Trophoblast cell (in vitro differentiated cells and primary cell): ENCODE measurements around the gene B4GALNT4.
"Not testable (repeated sequence)": the region's sequence is repeated elsewhere in the genome, so short reads cannot be mapped to it uniquely, and the experiment has no call there.

Experiments
- DNase-seq, 2 donors: peaks; one replicate each; pipeline ENCODE4 v3.0.0-alpha.2; 2016
- H2AFZ ChIP-seq: 2 replicates; pipeline ENCODE4 v1.6.1; 2013; ENCODE audit warnings: low read length, moderate library complexity, mild to moderate bottlenecking; ENCODE audit not compliant: insufficient read depth, poor library complexity
- H2AK5ac ChIP-seq: 2 replicates; pipeline ENCODE4 v1.6.1; 2013; ENCODE audit warnings: mild to moderate bottlenecking, low read length
- H2BK120ac ChIP-seq: 2 replicates; pipeline ENCODE4 v1.6.1; 2013; ENCODE audit warnings: low read length, mild to moderate bottlenecking, moderate library complexity; ENCODE audit not compliant: insufficient read depth, poor library complexity
- H2BK12ac ChIP-seq: 2 replicates; pipeline ENCODE4 v1.6.1; 2013; ENCODE audit warnings: mild to moderate bottlenecking, low read length, moderate library complexity
- H2BK5ac ChIP-seq: 2 replicates; pipeline ENCODE4 v1.6.1; 2013; ENCODE audit warnings: low read length, low read depth, moderate library complexity, mild to moderate bottlenecking; ENCODE audit not compliant: poor library complexity
- H3K14ac ChIP-seq: 2 replicates; pipeline ENCODE4 v1.6.1; 2013; ENCODE audit warnings: mild to moderate bottlenecking, low read length
- H3K18ac ChIP-seq: 2 replicates; pipeline ENCODE4 v1.6.1; 2013; ENCODE audit warnings: mild to moderate bottlenecking, low read length
- H3K23ac ChIP-seq: 2 replicates; pipeline ENCODE4 v1.6.1; 2013; ENCODE audit warnings: low read length
- H3K27ac ChIP-seq: 2 replicates; pipeline ENCODE4 v1.5.1; 2013; ENCODE audit warnings: low read depth, mild to moderate bottlenecking, inconsistent platforms, low read length, moderate library complexity
- H3K27me3 ChIP-seq: 2 replicates; pipeline ENCODE4 v1.6.1; 2013; ENCODE audit warnings: inconsistent platforms, mild to moderate bottlenecking, low read length, moderate library complexity; ENCODE audit not compliant: insufficient read depth
- H3K36me3 ChIP-seq, 2 experiments: 1 replicate in 1 of 2; 2 replicates in 1 of 2; pipeline ENCODE4 v1.6.1; 2013; ENCODE audit warnings: low read length in 2 of 2, mild to moderate bottlenecking in 2 of 2, moderate library complexity in 1 of 2; ENCODE audit not compliant: insufficient read depth in 2 of 2, control insufficient read depth in 1 of 2
- H3K4ac ChIP-seq: 2 replicates; pipeline ENCODE4 v1.6.1; 2013; ENCODE audit warnings: low read depth, mild to moderate bottlenecking, low read length, moderate library complexity
- H3K4me1 ChIP-seq, 2 experiments: 1 replicate in 1 of 2; 2 replicates in 1 of 2; pipeline ENCODE4 v1.6.1; 2013; ENCODE audit warnings: low read length in 2 of 2, mild to moderate bottlenecking in 2 of 2, moderate library complexity in 1 of 2; ENCODE audit not compliant: insufficient read depth in 2 of 2, control insufficient read depth in 1 of 2
- H3K4me2 ChIP-seq: 2 replicates; pipeline ENCODE4 v1.6.1; 2013; ENCODE audit warnings: inconsistent platforms, mild to moderate bottlenecking, low read length, moderate library complexity
- H3K4me3 ChIP-seq: 2 replicates; pipeline ENCODE4 v1.5.1; 2013; ENCODE audit warnings: mild to moderate bottlenecking, low read depth, low read length, inconsistent platforms
- H3K79me1 ChIP-seq: one replicate; pipeline ENCODE4 v1.6.1; 2013; ENCODE audit warnings: low read length
- H3K79me2 ChIP-seq: 2 replicates; pipeline ENCODE4 v1.6.1; 2013; ENCODE audit warnings: low read length, mild to moderate bottlenecking; ENCODE audit not compliant: control insufficient read depth, insufficient read depth, poor library complexity
- H3K9ac ChIP-seq: 2 replicates; pipeline ENCODE4 v1.6.1; 2013; ENCODE audit warnings: mild to moderate bottlenecking, low read length
- H3K9me3 ChIP-seq: 2 replicates; pipeline ENCODE4 v1.6.1; 2013; ENCODE audit warnings: low read depth, mild to moderate bottlenecking, control low read depth, inconsistent platforms, low read length; ENCODE audit not compliant: insufficient read depth
- H4K12ac ChIP-seq: 2 replicates; pipeline ENCODE4 v1.6.1; 2013; ENCODE audit warnings: low read depth, mild to moderate bottlenecking, low read length, moderate library complexity
- H4K8ac ChIP-seq: 2 replicates; pipeline ENCODE4 v1.6.1; 2013; ENCODE audit warnings: low read depth, mild to moderate bottlenecking, low read length, moderate library complexity
- H4K91ac ChIP-seq: one replicate; pipeline ENCODE4 v1.6.1; 2013; ENCODE audit warnings: low read depth, mild to moderate bottlenecking, low read length, moderate library complexity
- WGBS: extraction: QIAGEN DNeasy Blood & Tissue Kit; methylation state at CpG from one replicate; pipeline ENCODE4 v1.1.7; 2013; ENCODE audit warnings: missing lambda C conversion rate; ENCODE audit not compliant: insufficient read length, insufficient coverage; ENCODE audit errors: extremely low coverage; 5-methylcytosine and 5-hydroxymethylcytosine counted together

Gene B4GALNT4

DNA sequence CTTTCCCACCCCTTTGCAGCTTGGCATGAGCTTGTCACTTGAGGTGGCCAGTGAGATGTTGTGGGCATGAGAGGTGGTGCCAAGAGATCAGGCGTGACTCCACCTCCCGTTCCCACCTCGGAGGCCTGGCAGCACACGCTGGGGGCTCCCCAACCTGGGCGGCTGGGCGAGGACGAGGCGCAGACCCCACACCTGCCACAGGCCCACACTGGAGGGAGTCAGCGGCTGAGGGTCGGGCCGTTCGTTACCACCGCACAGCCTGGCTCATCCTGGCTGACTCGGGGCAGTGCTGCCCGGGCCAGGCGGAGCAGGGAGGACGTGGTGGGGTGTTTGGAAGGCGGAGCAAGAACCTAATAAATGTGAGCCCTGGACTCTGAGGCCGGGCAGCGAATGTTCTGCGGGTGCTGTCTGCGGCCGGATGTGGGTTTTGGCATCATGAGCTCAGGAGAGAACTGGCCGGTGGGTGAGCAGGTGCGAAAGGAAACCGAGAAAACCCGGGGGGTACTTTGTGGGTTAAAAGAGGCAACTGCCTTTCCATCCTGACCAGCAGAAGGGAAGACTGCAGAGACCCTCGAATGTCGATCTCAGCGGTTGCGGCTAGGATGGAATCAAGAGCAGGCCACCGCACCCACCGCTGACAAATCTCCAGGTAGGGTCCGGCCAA lies 38.5 kb upstream of the B4GALNT4 start:
- no peak overlapping the region for H3K9ac ChIP-seq
- peaks cover 13% of the 10 kb centered on the region for H3K9me3 ChIP-seq
- H3K79me1 ChIP-seq: no peaks in the 10 kb centered on the region
- no peak overlapping the region for H2BK12ac ChIP-seq
- H3K4me1 ChIP-seq: peaks cover 8 to 9% of the 10 kb centered on the region in 2 experiments
- H4K91ac ChIP-seq: no peak overlapping the region
- no peak overlapping the region for H3K4me2 ChIP-seq
- H4K8ac ChIP-seq: no peak overlapping the region
- no peak overlapping the region for H2AK5ac ChIP-seq
- no peak overlapping the region for H3K4ac ChIP-seq
- DNase-seq: no peak
- no peak overlapping the region for H2BK120ac ChIP-seq
- H3K36me3 ChIP-seq: no peaks in the 10 kb centered on the region
- no peak overlapping the region for H3K27ac ChIP-seq
- no peak overlapping the region for H3K4me3 ChIP-seq
- no peak overlapping the region for H3K14ac ChIP-seq
- H2AFZ ChIP-seq: no peak overlapping the region
- H4K12ac ChIP-seq: no peak overlapping the region
- no peak overlapping the region for H2BK5ac ChIP-seq
- H3K27me3 ChIP-seq: no peaks in the 10 kb centered on the region
- no peak overlapping the region for H3K23ac ChIP-seq
- H3K79me2 ChIP-seq: no peaks in the 10 kb centered on the region
- no CpG with 5 or more reads among the region's 34 CpGs for WGBS
- no peak overlapping the region for H3K18ac ChIP-seq

DNA sequence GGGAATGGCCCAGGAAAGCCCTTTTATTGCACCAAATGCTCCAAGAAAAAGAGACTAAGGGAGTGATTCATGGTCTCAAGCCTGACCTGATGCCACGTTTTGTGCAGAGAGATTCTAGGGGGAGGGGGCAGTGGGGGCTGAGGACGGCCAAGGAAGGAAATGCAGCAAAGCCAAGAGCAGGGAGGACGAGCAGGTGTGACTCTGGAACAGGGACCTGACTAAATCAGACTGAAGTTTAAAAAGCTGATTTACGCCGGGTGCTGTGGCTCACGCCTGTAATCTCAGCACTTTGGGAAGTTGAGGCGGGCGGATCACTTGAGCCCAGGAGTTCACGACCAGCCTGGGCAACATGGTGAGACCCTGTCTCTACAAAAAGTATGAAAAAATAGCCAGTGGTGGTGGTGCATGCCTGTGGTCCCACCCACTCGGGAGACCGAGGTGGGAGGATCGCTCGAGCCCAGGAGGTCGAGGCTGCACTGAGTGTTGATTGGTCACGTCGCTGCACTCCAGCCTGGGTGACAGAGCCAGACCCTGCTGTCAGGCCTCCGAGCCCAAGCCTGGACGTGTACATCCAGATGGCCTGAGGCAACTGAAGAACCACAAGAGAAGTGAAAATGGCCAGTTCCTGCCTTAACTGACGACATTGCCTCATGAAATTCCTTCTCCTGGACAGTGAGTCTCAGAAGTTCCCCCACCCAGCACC lies 37.8 kb upstream of the B4GALNT4 start:
- H3K9me3 ChIP-seq: peaks cover 13% of the 10 kb centered on the region
- no CpG with 5 or more reads among the region's 19 CpGs for WGBS
- no peaks in the 10 kb centered on the region for H3K36me3 ChIP-seq
- no peak overlapping the region for H3K4me2 ChIP-seq
- no peak overlapping the region for H2BK12ac ChIP-seq
- no peak overlapping the region for H3K14ac ChIP-seq
- H2BK120ac ChIP-seq: no peak overlapping the region
- no peak overlapping the region for H3K18ac ChIP-seq
- no peak overlapping the region for H3K4ac ChIP-seq
- H3K79me1 ChIP-seq: no peaks in the 10 kb centered on the region
- no peak overlapping the region for H4K12ac ChIP-seq
- H4K91ac ChIP-seq: no peak overlapping the region
- no peak overlapping the region for H3K9ac ChIP-seq
- no peak overlapping the region for H3K23ac ChIP-seq
- no peak overlapping the region for H3K27ac ChIP-seq
- no peak overlapping the region for H3K4me3 ChIP-seq
- H3K4me1 ChIP-seq: peaks cover 8 to 9% of the 10 kb centered on the region in 2 experiments
- no peaks in the 10 kb centered on the region for H3K27me3 ChIP-seq
- no peak overlapping the region for H2AK5ac ChIP-seq
- no peak overlapping the region for H2AFZ ChIP-seq
- no peak for DNase-seq
- H2BK5ac ChIP-seq: no peak overlapping the region
- H3K79me2 ChIP-seq: no peaks in the 10 kb centered on the region
- H4K8ac ChIP-seq: no peak overlapping the region

DNA sequence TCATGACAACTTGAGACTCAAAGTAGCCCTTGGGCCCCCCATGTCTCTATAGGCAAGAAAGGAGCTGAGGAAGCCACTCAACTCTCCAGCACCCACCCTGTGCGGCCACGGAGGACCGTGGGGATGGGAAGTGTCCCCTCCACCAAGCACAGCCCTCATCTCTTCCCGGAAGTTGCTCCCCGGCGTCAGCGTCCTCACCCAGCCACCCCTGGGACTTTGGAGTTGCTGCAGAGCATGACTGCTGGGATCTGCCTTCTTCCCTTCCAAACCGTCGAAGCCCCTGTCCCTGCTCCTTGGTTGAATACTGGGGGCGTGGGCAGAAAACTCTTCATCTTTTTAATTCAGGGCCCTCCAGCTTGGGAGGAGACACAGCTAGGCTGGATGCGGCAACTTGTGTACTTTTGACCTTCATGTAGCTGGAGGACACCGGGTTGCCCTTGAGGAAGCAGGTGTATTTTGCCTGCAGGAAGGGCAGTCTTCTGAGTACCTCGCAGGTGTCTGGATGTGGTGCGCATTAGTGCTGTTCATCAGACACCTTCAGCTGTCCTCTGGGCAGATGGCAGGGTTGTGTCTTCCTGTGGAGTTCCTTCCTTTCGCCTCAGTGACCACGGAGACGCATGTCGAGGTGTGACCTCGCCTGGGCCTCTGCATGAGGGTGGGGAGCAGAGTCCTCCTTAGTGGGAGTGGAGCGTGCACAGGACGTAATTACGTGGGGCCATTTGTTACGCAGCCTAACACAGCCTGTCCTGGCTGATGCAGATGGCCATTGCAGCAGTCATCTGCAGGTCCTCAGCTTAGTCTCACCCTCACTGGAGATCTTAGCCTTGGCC lies 36.4 kb upstream of the B4GALNT4 start:
- Histone ChIP-seq H3K4me1 (peaks cover 8 to 9% of the 10 kb centered on the region in 2 experiments), H3K23ac (no peak overlapping the region), H3K9ac (no peak overlapping the region), H2AK5ac (no peak overlapping the region), H2BK12ac (no peak overlapping the region), H4K8ac (no peak overlapping the region), H3K27me3 (no peaks in the 10 kb centered on the region), H3K79me1 (no peaks in the 10 kb centered on the region), H3K79me2 (no peaks in the 10 kb centered on the region), H3K4ac (no peak overlapping the region), H3K27ac (no peak overlapping the region), H2AFZ (no peak overlapping the region), H4K12ac (no peak overlapping the region), H3K14ac (no peak overlapping the region), H3K4me2 (no peak overlapping the region), H3K4me3 (no peak overlapping the region), H2BK120ac (no peak overlapping the region), H3K36me3 (no peaks in the 10 kb centered on the region), H3K18ac (no peak overlapping the region), H2BK5ac (no peak overlapping the region), H4K91ac (no peak overlapping the region), H3K9me3 (peaks cover 13% of the 10 kb centered on the region)
- no peak for DNase-seq
- no CpG with 5 or more reads among the region's 23 CpGs for WGBS

DNA sequence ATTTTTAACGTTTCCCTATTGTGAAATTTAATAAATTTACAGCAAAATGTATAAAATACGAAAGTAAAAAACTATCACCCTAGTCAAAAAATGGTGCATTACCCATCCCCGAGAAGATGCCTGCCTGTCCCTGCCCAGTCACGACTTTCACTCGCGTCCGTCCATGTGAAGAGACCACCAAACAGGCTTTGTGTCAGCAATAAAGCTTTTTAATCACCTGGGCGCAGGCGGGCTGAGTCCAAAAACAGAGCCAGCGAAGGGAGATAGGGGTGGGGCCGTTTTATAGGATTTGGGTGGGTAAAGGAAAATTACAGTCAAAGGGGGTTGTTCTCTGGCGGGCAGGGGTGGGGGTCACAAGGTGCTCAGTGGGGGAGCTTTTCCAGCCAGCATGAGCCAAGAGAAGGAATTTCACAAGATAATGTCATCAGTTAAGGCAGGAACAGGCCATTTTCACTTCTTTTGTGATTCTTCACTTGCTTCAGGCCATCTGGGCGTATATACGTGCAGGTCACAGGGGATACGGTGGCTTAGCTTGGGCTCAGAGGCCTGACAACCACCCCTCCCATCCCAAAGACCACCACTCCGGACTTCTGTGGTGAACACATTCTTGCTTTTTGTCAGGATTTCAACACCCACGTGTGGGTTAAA lies 35.6 kb upstream of the B4GALNT4 start:
- not testable (repeated sequence) for H3K4me3 ChIP-seq, H3K79me2 ChIP-seq, H3K4ac ChIP-seq, H2AFZ ChIP-seq, H2BK5ac ChIP-seq, H3K4me1 ChIP-seq, H3K18ac ChIP-seq, H3K79me1 ChIP-seq, H4K12ac ChIP-seq, H2AK5ac ChIP-seq, H3K36me3 ChIP-seq, H3K27me3 ChIP-seq, H3K14ac ChIP-seq, H2BK12ac ChIP-seq, DNase-seq, H3K23ac ChIP-seq, H3K9ac ChIP-seq, H4K8ac ChIP-seq
- Histone ChIP-seq H4K91ac (peak overlapping the region; percentile 7), H3K27ac (peak overlapping the region; percentile 18), H3K4me2 (peak overlapping the region; percentile 19), H2BK120ac (peak overlapping the region; percentile 37), H3K9me3 (peaks cover 13% of the 10 kb centered on the region)
- no CpG with 5 or more reads among the region's 17 CpGs for WGBS
